T-helper 22 cell (primary cell): Measurements from ENCODE around the gene FAM98B.

ENCODE experiments used
- DNase-seq: peaks from one replicate; pipeline ENCODE4 v3.0.0-alpha.2; 2020; ENCODE audit warnings: low read depth

FAM98B gene

GRCh38 chr15:38507570-38507969, 53.6 kb downstream of the FAM98B start:
- no peak for DNase-seq

- no peak for DNase-seq
Observed at GRCh38 chr15:38508647-38509046, 54.7 kb downstream of the FAM98B start.

- DNase-seq = no peak
Observed at GRCh38 chr15:38509152-38509551, 55.2 kb downstream of the FAM98B start.

- no peak for DNase-seq
Observed at GRCh38 chr15:38512901-38513300, 59.0 kb downstream of the FAM98B start.

GRCh38 chr15:38514601-38515000, 60.7 kb downstream of the FAM98B start:
- no peak for DNase-seq

GRCh38 chr15:38516626-38517025, 62.7 kb downstream of the FAM98B start:
- no peak for DNase-seq

- DNase-seq = no peak
Observed at GRCh38 chr15:38517312-38517975, 63.5 kb downstream of the FAM98B start.

- DNase-seq = no peak
Observed at GRCh38 chr15:38518084-38518483, 64.2 kb downstream of the FAM98B start.

- no peak for DNase-seq
Observed at GRCh38 chr15:38520035-38520434, 66.1 kb downstream of the FAM98B start.

GRCh38 chr15:38521316-38521715, 67.4 kb downstream of the FAM98B start:
- DNase-seq = no peak

GRCh38 chr15:38522922-38523321, 69.0 kb downstream of the FAM98B start:
- DNase-seq = no peak

GRCh38 chr15:38524156-38524555, 70.2 kb downstream of the FAM98B start:
- DNase-seq = no peak

GRCh38 chr15:38525489-38525888, 71.6 kb downstream of the FAM98B start:
- DNase-seq = no peak

GRCh38 chr15:38526158-38526557, 72.2 kb downstream of the FAM98B start:
- no peak for DNase-seq

GRCh38 chr15:38528294-38528693, 74.4 kb downstream of the FAM98B start:
- DNase-seq = no peak

GRCh38 chr15:38530113-38530512, 76.2 kb downstream of the FAM98B start:
- no peak for DNase-seq

- DNase-seq = no peak
Observed at GRCh38 chr15:38531509-38531908, 77.6 kb downstream of the FAM98B start.

GRCh38 chr15:38532728-38533127, 78.8 kb downstream of the FAM98B start:
- DNase-seq = no peak

- no peak for DNase-seq
Observed at GRCh38 chr15:38533416-38533915, 79.5 kb downstream of the FAM98B start.

- no peak for DNase-seq
Observed at GRCh38 chr15:38533926-38534325, 80.0 kb downstream of the FAM98B start.

GRCh38 chr15:38534691-38535090, 80.8 kb downstream of the FAM98B start:
- no peak for DNase-seq

- DNase-seq = no peak
Observed at GRCh38 chr15:38535491-38536200, 81.7 kb downstream of the FAM98B start.

- DNase-seq = no peak
Observed at GRCh38 chr15:38536201-38536676, 82.3 kb downstream of the FAM98B start.
